SU-DHL-6 (cell line): Measurements from ENCODE around the gene LRPAP1.

Source experiments
- EZH2phosphoT487 ChIP-seq: fragments of 200-600 bp; sonication (generic), shearing (Covaris generic); conservative IDR thresholded peaks from 2 replicates; pipeline ENCODE4 v1.6.1; 2018; ENCODE audit warnings: mild to moderate bottlenecking, antibody characterized with exemption, low read length, moderate library complexity, mixed read lengths
- TF ChIP-seq, protein P1 (sequence below): fragments of 200-600 bp; sonication (generic); IDR thresholded peaks from one replicate; pipeline ENCODE4 v1.5.1; 2017; ENCODE audit warnings: antibody characterized with exemption, mild to moderate bottlenecking, low read length, moderate library complexity; ENCODE audit not compliant: insufficient read depth, poor library complexity, severe bottlenecking

DNA sequence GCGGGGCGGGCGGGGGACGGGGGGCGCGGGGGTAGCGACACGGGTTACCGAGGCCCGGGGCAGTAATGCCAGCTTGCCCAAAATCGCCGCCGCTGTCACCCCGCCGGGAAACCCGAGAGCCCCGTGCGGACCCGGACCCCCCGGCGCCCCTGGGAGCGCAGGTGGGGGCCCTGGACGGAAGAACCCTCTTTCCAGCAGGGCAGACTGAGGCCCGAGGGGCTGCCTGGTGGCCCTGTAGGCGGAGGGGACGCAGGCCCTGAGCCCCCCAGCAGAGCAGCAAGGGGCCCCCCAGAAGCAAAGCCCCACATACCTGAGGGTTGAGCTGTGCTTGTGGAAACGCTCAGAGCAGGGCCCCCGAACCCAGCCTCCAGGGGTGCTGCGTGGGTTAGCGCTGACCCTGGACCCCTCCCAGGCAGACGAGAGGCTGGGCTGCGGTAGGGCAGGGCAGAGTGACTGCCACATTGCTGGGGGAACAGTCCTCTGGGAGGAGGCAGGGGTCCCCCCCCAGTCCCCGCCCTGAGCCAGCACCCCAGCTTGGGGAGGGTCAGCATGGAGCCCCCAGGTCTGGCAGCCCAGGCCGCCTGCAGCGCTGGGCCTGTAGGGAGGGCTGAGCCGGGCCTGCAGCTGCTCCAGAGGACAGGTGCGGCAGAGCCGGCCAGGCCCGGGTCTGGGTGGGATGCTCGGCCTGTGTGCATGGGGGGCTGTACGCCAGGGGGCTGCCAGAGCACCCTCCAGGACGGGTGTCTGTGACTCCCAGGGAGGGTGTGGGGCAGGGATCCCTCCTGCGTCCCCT lies 68.5 kb downstream of the LRPAP1 start:
- TF ChIP-seq, protein P1, sequence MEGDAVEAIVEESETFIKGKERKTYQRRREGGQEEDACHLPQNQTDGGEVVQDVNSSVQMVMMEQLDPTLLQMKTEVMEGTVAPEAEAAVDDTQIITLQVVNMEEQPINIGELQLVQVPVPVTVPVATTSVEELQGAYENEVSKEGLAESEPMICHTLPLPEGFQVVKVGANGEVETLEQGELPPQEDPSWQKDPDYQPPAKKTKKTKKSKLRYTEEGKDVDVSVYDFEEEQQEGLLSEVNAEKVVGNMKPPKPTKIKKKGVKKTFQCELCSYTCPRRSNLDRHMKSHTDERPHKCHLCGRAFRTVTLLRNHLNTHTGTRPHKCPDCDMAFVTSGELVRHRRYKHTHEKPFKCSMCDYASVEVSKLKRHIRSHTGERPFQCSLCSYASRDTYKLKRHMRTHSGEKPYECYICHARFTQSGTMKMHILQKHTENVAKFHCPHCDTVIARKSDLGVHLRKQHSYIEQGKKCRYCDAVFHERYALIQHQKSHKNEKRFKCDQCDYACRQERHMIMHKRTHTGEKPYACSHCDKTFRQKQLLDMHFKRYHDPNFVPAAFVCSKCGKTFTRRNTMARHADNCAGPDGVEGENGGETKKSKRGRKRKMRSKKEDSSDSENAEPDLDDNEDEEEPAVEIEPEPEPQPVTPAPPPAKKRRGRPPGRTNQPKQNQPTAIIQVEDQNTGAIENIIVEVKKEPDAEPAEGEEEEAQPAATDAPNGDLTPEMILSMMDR: no peak
- no peak for TF ChIP-seq EZH2phosphoT487
